Dedifferentiated amniotic fluid mesenchymal stem cell (primary cell): ENCODE data around the gene QKI.
"Not testable (repeated sequence)": the region's sequence is repeated elsewhere in the genome, so short reads cannot be mapped to it uniquely, and the experiment has no call there.

ENCODE experiments used
- DNase-seq: peaks from one replicate; pipeline ENCODE4 v3.0.0-alpha.2; 2016; ENCODE audit errors: extremely low spot score

Gene QKI

GRCh38 chr6:163414117-163414945 is at the start of gene QKI:
Gene QKI, plus strand, starts transcription at chr6:163414718. Its CDS starts 476 bp downstream, at chr6:163415194.
- peak; percentile 51 for DNase-seq

DNA sequence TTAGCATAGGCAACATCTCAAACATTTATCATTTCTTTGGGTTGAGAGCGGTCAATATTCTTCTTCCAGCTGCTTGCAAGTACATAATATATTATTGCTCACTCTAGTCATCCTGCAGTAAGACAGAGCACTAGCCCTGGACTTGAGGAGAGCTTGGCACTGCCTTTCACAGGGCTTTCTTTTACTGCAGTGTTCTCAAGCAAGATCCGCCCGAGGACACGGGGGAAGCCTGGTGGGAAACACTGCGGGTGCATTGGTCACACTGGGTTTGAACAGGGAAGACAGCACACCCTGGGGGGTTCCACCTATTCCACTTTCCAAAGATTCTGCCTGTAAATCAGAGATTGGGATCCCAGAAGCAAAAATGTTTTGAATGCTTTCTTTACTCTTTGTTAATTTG is 48.2 kb upstream of the QKI start:
- no peak for DNase-seq

DNA sequence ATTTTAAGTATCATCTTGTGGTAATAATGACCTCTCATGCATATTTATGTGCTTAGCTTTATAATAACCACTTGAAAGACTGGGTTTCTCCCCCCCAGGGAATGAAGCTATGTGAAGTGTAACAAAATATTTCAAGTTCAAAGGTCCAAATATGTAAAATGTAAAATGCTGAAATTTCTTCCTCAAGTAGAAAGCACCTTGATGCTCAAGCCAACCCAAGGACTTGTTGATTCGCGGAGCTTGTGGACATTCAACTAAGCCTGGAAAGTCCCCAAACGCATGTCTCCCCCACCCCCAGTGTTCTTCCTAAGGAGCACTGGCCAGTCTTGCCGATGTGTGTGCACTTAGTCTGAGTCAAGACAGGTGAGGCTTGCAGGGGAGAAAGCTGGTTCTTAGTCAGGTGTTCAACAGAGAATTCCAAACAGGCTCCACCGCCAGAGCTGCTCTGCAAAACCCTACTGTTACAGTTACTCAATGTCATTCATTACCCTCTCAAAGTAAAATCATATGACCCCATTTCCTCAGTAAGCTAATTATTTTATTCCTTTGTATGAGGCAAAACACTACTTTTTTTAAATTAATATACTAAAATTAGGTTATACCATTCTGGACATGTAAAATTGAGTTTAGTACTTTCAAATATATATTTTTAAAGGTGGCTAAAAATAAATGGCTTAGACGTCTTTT is 46.9 kb upstream of the QKI start:
- no peak for DNase-seq

DNA sequence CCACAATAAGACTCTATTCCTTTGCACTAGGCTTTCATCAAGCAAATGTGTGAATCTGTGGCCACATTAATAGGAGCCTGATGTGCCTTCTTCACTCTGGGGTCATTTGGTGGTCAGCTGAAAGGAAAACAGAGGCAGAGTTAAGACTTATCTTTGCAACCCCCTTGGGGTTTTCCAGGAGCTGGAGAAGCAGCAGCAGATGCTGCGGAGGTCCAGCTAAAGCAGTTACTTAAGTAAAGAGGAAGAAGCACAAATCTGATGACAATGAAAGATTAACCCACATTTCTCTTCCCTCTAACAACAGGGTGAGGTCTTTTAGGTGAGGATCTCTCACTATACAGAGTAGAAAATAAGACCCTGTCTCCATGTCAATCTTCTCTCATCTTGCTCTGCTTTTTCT is 45.4 kb upstream of the QKI start:
- DNase-seq: no peak

DNA sequence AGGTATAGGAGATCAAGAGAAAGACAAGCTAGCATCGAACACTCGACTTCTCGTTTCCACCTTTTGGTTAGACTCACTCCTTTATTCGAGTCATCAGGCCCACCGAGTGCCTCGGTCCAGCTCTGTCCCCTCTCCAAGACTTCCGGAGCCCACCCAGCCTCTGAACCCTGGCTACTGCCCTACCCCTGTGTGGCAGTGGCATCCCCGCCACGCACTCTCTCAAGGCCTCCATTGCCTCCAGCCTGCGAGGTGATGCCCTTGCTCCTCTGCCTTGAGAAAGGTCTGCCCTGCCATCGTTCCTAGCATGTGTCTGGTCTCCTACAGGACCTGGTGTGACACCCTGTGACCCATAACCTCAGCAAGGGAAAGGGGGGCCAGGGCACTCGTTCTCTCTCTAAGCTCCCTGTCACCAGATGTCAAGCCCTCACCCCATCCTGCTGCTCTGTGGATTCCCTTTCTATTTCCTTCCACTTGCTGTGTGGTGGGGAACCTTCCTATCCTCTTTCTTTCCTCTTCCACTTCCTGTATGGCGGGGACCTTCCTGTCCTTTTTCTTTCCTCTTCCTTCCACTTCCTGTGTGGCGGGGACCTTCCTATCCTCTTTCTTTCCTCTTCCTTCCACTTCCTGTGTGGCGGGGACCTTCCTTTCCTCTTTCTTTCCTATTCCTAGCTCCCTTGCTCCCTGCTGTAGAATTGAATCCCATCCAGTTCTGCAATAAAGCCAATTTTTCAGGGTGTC is 44.7 kb upstream of the QKI start:
- no peak for DNase-seq

GRCh38 chr6:163370464-163371117 is 43.9 kb upstream of the QKI start:
- DNase-seq: no peak

GRCh38 chr6:163371129-163371528 is 43.4 kb upstream of the QKI start:
- DNase-seq: no peak

DNA sequence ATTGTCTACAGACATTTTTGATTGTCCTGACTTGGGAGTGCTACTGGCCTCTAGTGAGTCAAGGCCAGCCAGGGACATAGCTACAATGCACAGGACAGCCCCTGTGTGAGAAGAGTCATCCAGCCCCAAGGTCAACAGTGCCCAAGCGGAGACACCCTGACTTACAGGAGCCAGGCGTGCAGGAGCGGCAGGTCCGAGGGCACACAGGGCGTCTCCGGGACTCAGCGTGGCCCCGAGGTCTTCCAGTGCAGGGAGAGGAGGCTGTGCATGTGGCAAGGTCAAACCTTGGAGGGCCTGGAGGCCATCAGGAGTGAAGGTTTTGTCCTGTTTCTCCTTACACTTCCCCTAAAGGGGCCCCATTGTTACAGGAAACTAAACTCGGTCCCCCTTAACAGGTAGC is 41.3 kb upstream of the QKI start:
- no peak for DNase-seq

- DNase-seq: no peak
Measured at GRCh38 chr6:163375361-163375760, 39.2 kb upstream of the QKI start.

DNA sequence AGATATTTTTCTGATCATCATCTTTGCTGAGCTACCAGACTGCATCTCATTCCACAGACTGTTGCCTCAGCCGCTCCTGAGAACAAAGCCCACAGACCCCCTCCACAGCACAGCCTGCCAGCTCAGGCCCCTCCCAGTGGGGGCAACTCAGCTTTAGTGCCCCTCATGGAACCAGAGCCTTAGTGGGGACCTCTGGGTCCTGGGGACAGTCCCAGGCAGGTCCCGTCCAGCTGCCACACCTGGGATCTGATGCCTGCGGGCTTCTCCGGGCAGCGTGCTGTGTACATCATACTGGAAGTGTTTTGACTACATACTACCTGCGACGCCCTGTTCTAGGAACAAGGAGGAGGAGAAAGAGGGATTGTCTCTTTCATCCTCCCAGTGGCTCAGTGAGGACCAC is 38.3 kb upstream of the QKI start:
- no peak for DNase-seq

DNA sequence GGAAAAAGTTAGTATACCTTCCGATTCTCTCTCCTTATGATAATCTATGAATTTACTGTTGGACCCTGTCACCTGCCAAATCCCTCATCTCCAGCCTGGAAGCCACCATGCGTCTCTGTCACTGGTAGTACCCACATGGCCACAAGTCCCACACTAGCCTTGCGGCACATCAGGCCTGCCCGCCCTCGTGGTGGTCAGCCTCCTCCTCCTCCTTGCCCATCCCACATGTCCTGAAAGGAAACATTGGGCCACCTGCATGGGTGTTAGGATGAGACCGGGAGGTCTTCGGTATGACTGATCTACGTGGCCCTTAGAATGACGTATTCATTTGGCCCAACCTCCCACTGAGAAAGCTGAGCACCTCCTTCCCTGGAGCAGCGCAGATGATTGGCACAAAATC is 37.0 kb upstream of the QKI start:
- DNase-seq: no peak

GRCh38 chr6:163380216-163380615 is 34.3 kb upstream of the QKI start:
- no peak for DNase-seq

GRCh38 chr6:163381118-163381756 is 33.3 kb upstream of the QKI start:
- DNase-seq: no peak

- DNase-seq: not testable (repeated sequence)
Measured at GRCh38 chr6:163383396-163383795, 31.1 kb upstream of the QKI start.

DNA sequence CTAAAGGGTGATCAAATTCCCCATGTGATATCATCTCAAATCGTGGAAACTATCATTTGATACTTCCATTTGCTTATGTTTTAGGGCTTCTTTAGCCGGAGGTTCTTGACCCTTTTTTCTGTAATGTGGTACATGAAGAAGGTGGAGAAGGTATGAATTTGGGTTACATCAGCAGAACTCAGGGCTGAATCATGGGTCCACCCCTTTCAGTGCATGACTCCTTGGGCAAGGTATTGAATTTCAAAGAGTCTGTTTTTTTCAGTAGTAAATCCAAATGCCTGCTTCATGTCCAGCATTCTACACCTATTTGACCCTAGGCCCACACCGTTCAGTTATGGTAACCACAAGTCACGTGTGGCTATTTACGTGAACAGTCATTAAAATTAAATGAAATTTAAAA is 30.6 kb upstream of the QKI start:
- no peak for DNase-seq

GRCh38 chr6:163384510-163384909 is 30.0 kb upstream of the QKI start:
- no peak for DNase-seq

DNA sequence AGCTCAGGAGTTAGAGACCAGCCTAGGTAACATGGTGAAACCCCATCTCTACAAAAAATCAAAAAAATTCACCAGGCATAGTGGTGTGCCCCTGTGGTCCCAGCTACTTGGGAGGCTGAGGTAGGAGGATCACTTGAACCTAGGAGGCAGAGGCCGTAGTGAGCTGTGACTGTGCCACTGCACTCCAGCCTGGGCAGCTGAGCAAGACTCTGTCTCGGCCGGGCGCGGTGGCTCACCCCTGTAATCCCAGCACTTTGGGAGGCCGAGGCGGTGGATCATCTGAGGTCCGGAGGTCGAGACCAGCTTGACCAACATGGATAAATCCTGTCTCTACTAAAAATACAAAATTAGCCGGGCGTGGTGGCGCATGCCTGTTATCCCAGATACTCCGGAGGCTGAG is 29.0 kb upstream of the QKI start:
- DNase-seq: not testable (repeated sequence)

DNA sequence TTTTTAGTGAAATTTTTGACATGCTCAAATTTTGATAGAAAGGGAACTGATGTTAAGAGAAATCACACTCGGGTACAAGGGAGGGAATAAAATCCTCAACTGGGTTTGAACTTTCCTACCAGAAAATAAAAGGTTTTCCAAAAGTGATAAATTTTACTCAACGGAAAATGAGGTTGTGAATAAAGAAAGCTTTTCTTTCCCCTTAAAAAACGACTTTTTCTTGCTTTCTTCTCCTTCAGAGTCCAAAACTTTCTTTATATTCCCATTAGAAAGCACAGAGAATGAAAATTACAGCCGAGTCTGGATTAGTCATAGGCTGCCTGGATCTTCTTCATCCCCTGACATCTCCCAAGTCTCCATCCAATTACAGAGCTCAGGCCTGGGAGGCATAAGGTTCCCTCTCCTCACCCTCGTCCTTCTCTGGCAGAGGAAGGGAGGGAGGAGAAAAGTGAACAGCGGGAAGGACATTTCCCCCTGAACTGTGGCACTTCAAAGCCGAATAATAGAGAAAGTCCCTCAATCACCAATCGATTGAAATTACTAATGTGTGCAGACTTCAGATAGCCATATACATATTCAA is 28.1 kb upstream of the QKI start:
- DNase-seq: no peak

DNA sequence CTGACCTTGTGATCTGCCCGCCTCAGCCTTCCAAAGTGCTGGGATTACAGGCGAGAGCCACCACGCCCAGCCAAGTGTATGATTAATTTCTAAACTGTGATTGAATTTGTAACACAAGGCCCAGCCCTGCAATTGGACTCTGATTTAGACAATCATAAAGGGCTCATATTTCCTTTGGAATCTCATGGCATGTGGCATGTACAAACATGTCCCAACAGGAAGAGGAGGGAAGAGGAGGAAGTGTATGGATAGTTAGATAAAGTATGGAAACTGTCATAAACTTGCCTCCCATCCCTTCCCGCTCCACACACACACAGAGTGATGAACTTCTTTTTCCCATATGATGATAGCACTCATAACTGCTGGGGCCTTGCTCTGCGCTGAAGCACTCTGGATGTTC is 27.2 kb upstream of the QKI start:
- no peak for DNase-seq

GRCh38 chr6:163389354-163389753 is 25.2 kb upstream of the QKI start:
- no peak for DNase-seq

DNA sequence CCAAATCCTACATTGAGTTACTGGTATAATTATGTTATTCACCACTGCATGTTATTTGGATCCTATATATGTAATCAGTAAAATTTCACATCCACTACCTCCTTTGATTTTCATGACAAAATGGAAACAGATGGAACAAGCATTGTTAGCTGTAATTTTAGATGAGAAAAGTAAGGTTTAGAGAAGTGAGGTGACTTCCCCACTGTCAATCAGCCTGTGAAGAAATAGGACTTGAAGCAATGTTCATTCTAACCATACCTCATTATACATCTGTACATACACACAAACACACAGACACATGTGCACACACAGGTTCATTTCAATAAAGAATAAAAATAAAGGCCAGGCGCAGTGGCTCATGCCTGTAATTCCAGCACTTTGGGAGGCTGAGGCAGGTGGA is 23.7 kb upstream of the QKI start:
- DNase-seq: no peak
